HG03159 (cell line): ENCODE measurements around the gene WNT7A.

Experiments used
- ATAC-seq: cut with Tn5 transposase; IDR thresholded peaks from one replicate; pipeline ENCODE4 v1.9.1; 2021; ENCODE audit warnings: mild to moderate bottlenecking, moderate library complexity; ENCODE audit not compliant: unreplicated experiment

WNT7A gene

DNA sequence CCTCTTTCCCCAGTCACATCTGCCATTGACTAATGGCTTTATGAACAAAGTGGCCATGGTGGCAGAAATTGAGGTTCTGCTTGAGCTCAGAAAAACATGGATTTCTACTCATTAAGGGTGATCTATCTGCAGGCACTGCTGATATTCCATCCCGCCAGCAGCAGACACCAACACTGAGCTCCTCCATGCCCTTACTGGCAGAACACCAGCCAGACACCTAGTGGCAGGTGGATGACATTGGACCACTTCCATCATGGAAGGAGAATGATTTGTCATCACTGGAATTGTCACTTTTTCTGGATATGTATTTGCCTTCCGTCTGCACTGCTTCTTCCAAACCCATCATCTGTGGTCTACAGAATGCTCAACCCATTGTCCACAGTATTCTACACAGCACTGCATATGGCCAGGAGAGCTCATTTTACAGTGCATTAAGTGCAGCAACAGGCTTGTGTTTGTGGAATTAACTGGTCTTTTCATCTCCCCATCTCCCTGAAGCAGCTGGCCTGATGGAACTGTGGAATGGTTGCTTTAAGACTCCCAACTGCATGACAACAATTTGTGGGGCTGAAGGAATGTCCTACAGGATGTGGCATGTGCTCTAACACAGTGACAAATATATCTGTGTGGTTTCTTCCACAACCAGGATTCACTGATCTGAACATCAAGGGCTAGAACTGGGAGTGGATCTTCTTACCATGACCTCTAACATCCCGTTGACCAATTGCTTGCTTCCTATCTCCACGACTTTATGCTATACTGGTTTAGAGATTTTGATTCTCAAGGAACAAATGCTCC lies 103.4 kb downstream of the WNT7A start:
- ATAC-seq: no peak

- ATAC-seq: no peak
Observed at GRCh38 chr3:13772885-13773745, 106.8 kb downstream of the WNT7A start.

GRCh38 chr3:13772321-13772745 lies 107.5 kb downstream of the WNT7A start:
- ATAC-seq: no peak

GRCh38 chr3:13771496-13771895 lies 108.4 kb downstream of the WNT7A start:
- no peak for ATAC-seq

DNA sequence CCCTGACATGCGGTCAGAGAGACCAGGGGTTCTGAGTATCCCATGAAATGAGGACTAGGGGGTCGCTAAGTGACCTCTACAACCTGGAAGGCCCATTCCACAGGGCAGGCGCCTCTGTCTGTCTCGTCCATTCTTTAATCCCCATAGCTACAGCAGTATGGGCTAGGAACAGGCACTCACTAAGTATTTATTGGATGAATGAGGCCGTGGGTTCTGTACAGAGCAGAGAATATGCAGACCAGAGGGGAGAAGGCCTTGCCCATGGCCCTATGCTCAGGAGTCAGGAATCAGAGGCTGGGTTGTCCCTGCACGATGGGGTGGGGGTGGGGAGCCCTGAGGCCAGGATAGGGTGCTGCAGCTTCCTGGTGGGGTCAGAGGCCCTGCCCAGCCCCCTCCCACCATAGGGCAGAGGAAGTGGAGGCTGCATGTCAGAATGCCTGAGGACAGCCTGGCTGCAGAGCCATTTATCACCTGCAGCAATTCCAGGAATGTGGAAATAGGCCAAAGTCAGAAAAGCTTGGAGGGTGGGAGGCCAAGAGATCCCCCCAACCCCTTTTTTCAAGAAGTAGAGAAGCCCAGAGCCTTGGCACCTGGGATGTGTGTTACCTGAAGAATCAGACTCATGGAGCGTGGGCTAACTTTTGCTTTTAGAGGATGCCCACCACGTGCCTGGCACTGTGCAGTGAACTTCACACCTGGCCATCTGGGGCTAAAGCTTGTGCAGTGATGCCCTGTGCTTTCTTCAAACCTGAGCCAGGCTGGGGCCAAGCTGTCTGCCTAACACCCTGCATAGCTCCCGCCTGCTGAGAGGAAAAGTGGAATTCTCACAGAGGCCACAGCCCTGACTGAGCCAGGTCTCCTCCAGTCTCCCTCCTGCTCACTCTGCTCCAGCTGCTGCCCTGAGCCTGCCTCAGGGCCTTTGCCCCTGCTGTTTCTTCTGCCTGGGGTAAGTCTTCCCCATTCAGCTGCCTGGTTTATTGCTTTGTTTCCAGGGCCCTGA lies 109.4 kb downstream of the WNT7A start:
- ATAC-seq: no peak

DNA sequence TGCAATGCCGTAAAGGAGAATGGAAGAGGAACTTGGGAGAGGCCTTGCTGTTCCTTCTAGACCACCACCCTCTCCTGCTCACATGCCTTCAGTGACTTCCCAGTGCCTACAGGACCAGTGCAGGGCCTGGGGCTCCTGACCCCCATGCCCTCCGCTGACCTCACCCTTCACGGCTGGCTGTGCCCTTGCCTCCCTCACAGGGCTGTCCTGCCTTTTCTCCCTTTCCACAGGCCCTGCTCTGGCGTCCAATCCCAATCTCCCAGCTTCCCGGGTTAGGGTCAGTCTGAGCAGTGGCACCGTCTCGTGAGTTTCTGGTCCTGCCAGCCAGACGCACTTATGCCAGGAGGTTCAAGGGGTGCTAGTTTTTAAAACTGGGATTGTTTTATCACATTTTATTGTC lies 110.4 kb downstream of the WNT7A start:
- no peak for ATAC-seq

DNA sequence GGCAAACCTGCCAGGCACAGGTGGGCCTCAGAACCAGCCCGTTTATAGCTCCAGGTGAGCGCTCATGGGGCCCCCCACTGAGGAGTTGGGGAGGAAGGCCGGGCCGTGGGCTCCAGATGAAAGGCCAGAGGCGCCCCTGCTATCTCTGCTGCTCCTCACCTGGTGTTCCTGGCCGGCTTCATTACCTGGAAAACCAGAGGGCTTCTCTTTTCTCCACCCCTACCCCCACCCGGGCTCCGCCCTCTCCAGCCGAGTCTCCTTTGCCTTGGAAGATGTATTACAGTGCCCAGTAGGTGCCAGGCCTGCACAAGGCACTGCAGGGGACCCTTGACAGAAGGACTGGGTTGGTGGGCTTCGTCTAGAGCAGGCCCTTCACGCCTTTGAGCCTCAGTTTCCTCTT lies 111.4 kb downstream of the WNT7A start:
- no peak for ATAC-seq

DNA sequence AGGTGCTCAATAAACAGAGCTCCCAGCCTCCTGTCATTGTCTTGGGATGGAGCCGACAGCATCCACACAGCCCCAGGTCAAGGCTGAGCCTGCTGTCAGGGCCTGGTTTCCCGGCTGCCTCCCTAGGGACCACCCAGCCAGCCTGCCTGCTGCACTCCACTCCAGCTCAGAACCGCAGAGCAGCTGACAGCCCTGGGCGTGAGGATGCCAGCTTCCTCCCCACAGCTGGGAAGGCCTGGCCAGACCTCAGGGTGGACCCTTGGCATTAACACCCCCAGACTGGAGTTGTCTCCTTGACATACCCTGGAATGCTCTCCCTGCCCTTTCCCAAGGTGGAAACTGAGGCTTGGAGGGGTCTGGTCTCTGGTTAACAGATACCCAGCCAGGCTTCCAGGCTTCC lies 112.0 kb downstream of the WNT7A start:
- no peak for ATAC-seq

GRCh38 chr3:13767030-13767429 lies 112.8 kb downstream of the WNT7A start:
- no peak for ATAC-seq
